Activated CD8-positive, alpha-beta memory T cell treated with anti-CD3 and anti-CD28 coated beads for 4 hours (primary cell): ENCODE results near the gene NEK2.
A peak's percentile ranks its signal among the peaks of the same experiment; 100 is the strongest.
"Not testable (repeated sequence)": the region's sequence is repeated elsewhere in the genome, so short reads cannot be mapped to it uniquely, and the experiment has no call there.

Experiments used
- DNase-seq, 2 donors: peaks; one replicate each; pipeline ENCODE4 v3.0.0-alpha.2; 2020; ENCODE audit warnings: low read depth in 2 of 2

Gene NEK2

DNA sequence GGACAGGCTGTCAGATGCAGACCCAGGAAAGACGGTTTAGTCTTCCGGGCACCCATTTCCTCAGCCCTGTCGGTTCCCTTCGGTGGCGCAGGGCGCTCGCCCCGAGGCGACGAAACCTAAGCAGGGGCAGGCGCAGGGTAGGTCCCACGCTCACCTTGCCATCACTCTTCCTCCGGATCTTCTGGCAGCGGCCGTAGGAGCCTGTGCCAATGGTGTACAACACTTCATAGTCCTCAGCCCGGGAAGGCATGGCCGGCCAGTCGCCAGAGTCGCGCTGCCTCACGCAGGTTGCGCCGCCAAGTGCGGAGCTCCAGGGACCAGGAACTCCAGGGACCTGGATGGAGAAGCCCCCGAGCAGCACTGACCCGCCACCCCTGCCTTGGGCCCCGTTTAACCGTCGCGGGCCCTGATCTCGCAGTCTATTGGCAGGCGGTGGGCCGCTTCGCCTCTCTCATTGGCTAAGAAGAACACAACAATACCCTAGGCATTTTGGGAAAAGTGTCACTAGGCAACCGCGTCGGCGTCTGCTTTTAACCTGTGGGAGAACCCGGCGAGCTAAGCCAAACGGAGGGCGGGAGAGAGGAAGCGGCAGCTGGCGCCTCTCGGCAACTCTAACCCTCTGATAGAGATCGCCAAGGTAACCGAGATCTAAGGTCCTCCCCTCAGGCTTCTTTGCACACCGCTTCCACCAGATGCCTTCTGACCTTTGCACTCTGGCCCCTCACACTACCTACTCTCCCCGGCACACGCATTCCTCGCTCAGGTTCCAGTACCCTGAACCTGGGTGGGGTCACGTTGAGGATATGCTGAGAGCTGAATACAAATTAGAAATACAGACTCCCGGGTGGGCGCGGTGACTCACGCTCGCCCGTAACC, at the start of gene NEK2:
TSS of gene NEK2 (minus strand) at position 392 of the 876 bp plus-strand sequence. CDS start at position 250, 142 bp downstream.
- DNase-seq: peak; percentile 48 to 69

GRCh38 chr1:211724687-211725196, 49.3 kb upstream of the NEK2 start:
- no peak for DNase-seq

DNA sequence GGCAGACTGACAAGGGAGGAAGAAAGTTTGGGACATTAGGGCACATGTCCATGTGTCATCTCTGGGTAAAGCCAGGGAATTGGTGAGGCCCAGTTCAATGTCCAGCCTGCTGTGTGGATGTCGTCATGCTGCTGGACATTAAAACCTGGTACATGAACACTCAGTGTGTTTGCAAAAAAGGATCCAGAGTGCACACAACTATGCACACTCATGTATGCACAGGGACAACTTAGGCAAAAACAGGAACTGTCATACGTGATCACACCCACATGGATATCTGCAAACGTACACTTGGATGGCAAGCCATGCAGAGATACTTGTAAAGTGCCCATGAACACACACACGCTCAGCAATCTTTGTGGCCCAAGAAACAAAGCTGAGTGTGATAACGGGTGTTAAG, 47.9 kb upstream of the NEK2 start:
- DNase-seq: no peak

DNA sequence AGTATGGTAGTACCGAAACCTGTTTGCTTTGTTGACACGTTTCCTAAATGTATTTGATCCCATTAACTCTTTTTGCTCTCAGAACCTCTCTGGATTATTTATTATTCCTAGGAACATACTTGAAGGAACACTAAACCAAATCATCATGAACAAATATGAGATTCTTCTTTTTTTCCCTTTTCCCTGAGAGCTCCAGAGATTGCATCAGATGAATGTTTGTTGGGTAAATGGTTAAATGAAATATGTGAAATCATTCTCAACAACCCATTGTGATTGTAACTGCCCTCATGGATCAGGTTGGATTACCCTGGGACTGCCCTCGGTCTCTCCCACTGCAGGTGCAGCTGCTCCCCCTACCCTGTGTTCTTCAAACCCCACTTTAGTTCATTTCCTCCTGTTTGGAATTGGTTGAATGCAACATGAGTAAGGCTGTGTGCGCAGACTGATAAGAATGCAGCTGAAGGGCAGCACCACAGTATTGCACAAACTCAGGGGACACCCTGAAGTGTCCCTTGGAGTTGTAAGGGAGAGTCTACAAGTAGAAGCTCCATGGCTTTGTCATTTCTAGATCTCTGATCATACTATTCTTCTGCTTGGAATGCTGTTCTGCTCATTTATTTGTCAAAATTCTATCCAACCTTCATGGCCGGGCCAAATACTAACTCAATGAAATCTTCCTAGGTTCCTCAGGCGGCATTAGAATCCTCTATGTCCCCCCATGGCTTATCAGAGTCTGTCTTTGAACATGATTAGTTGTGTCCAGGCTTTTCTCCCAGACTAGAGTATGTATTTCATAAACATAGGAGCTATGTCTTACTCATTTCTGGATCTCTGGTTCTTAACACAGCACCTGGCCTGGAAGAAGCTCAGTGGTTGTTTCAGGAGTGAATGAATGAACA, 47.1 kb upstream of the NEK2 start:
- DNase-seq: no peak

DNA sequence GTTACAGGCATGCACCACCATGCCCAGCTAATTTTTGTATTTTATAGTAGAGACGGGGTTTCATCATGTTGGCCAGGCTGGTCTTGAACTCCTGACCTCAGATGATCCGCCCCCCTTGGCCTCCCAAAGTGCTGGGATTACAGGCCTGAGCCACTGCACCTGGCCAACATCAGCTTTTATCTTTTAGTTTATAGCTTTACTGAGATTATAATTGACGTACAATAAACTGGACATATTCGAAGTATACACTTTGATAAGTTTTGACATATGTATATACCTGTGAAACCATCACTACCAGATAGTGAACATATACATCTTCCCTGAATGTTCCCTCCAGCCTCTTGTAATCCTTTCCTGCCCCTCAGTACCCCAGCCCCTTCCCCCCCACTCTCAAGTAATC, 41.1 kb upstream of the NEK2 start:
- DNase-seq: not testable (repeated sequence)

GRCh38 chr1:211715971-211716370, 40.5 kb upstream of the NEK2 start:
- DNase-seq: no peak

DNA sequence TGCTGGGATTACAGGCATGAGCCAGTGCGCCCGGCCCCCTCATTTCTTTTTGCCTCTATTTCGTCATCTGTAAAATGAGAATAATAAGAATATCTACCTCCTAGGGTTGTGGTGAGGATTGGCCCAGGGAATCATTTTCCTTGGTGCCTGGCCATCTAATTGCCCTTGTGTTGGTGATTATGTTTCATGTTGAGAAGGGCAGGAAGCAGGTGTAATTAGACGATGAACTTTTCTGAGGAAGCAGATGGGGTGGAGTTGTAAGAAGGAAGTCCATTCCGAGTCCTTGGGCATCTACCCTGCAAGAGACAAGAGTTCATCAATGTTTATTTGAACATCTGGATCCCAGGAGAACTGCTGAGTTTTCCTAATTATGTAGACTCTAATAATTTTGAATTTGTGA, 38.7 kb upstream of the NEK2 start:
- DNase-seq: no peak

DNA sequence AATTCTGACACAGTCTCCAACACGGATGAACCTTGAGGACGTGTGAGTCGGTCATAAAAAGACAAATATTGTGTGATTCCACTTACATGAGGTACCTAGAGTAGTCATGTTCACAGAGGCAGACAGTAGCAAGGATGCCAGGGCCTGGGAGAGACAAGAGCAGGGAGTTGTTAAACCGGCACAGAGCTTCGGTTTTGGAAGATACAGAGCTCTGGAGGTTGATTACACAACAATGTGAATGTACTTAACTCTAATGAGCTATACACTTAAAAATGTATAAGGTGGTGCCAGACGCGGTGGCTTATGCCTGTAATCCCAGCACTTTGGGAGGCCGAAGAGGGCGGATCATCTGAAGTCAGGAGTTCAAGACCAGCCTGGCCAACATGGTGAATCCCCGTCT, 37.8 kb upstream of the NEK2 start:
- no peak for DNase-seq

GRCh38 chr1:211711315-211711705, 35.9 kb upstream of the NEK2 start:
- no peak for DNase-seq

- no peak for DNase-seq
Observed at GRCh38 chr1:211710566-211711314, 35.3 kb upstream of the NEK2 start.

DNA sequence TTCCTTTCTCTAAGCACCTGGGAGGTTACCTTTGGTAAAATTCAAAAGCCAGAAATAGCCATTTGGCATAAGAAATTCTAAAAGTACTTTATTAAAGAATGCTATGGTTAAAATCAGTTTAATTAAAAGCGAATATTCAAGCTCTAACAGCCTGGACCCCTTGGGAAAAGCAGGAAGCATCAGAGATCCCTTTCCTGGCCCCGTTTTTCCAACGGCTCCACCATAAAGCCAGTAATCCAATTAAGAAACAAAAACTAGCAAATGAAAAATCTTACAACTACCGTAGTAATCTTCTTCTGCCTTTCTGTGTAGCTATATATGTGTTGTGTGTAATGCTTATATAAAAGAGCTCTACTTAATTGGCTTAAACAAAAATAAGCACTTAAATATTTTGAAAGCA, 33.5 kb upstream of the NEK2 start:
- DNase-seq: no peak

DNA sequence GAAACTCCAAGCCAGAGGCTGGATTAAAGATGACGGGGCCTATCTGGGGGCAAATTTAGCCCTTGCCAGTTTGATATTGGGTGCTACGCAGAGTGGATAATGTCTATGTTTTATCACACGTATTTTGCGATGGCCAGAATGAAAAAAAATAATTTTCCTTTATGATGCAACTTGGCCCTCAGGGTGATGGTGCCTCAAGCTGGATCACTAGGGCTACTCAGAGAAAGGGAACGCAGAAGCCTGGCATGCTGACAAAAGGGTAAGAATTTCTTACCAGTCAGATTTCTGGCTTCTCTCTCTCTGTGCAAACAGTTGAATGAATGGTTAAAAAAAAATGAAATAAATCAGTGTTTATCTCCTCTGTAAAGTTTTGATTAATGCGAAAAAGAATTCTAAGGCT, 32.6 kb upstream of the NEK2 start:
- no peak for DNase-seq

GRCh38 chr1:211705467-211706091, 30.2 kb upstream of the NEK2 start:
- DNase-seq: no peak

DNA sequence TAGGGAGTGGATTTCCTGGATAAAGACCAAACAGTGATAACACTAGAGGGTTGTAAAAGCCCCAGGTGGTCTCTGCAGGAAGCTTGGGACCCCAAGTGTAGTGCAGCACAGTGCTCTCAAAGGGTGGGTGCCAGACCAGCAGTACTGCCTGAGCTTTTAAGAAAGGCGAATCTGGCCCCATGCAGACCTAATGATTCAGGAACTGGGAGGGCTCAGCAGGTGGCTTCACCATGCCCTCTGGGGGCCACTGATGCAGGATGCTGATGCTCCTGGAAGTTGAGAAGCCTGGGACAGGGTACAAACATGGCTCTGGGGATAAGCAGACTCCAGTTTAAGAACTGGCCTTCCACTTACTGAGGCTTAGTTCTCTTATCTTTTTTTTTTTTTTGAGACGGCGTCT, 29.1 kb upstream of the NEK2 start:
- DNase-seq: no peak

GRCh38 chr1:211703812-211704537, 28.6 kb upstream of the NEK2 start:
- no peak for DNase-seq

GRCh38 chr1:211701733-211702132, 26.3 kb upstream of the NEK2 start:
- no peak for DNase-seq

DNA sequence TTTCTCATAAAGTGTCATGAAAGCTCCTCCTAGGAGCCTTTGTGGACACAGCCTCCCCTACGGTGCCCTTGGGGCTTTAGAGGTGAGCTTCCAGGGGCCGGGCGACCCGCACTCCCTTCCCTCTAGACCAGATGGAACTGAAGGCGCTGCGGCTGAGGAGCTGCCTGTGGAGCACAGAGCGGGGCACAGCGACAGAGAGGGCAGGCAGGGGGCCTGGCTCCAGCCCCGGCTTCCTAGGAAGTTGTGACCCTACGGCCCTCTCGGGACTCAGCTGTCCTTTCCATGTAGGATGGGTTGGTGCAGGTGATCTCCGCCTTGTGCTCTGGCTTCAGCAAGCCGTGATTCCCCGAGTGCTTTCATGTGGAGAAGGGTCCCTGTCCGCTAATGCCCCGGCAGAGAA, 23.6 kb upstream of the NEK2 start:
- DNase-seq: no peak

- peak; percentile 52 to 60 for DNase-seq
Observed at GRCh38 chr1:211698161-211699026, 23.0 kb upstream of the NEK2 start.

- DNase-seq: no peak
Observed at GRCh38 chr1:211697356-211697755, 21.9 kb upstream of the NEK2 start.
